Kidney epithelial cell (primary cell): ENCODE measurements around the gene OTULIN. TPM values are rescaled to one million over a fixed set of nuclear protein-coding genes. Genes with fewer than 3 reads are reported as not detected.

Experiments used
- DNase-seq: peaks from one replicate; pipeline ENCODE4 v3.0.0-alpha.2; 2010; ENCODE audit warnings: low read depth
- H3K27me3 ChIP-seq: 2 replicates; pipeline ENCODE4 v1.6.0; 2011; ENCODE audit warnings: low read length; ENCODE audit not compliant: control insufficient read depth, insufficient read depth
- H3K36me3 ChIP-seq: 2 replicates; pipeline ENCODE4 v1.5.1; 2011; ENCODE audit warnings: low read length; ENCODE audit not compliant: control insufficient read depth, insufficient read depth
- H3K4me3 ChIP-seq: 2 replicates; pipeline ENCODE4 v1.5.1; 2011; ENCODE audit warnings: low read depth, mild to moderate bottlenecking, control low read depth, low read length
- total RNA-seq: library from RNA; depleted of rRNA; stranded (reverse); fragments of >200 nt; gene quantifications from 2 replicates; pipeline ENCODE4 v1.2.3, GENCODE V29; 2015
- TF ChIP-seq, protein P1 (sequence below): IDR thresholded peaks from 2 replicates; pipeline ENCODE4 v1.5.1; 2011; ENCODE audit warnings: mild to moderate bottlenecking, moderate library complexity, low read length, control low read depth, inconsistent platforms; ENCODE audit not compliant: insufficient read depth, poor library complexity, severe bottlenecking

Gene OTULIN
- total RNA-seq, 1 donor from 2014 or later: 12.0 TPM

GRCh38 chr5:14693070-14693469 is 28.6 kb downstream of the OTULIN start:
- Histone ChIP-seq H3K4me3 (no peak overlapping the region), H3K27me3 (no peaks in the 10 kb centered on the region), H3K36me3 (peaks cover 1% of the 10 kb centered on the region)
- TF ChIP-seq, protein P1, sequence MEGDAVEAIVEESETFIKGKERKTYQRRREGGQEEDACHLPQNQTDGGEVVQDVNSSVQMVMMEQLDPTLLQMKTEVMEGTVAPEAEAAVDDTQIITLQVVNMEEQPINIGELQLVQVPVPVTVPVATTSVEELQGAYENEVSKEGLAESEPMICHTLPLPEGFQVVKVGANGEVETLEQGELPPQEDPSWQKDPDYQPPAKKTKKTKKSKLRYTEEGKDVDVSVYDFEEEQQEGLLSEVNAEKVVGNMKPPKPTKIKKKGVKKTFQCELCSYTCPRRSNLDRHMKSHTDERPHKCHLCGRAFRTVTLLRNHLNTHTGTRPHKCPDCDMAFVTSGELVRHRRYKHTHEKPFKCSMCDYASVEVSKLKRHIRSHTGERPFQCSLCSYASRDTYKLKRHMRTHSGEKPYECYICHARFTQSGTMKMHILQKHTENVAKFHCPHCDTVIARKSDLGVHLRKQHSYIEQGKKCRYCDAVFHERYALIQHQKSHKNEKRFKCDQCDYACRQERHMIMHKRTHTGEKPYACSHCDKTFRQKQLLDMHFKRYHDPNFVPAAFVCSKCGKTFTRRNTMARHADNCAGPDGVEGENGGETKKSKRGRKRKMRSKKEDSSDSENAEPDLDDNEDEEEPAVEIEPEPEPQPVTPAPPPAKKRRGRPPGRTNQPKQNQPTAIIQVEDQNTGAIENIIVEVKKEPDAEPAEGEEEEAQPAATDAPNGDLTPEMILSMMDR: no peak
- DNase-seq: no peak

DNA sequence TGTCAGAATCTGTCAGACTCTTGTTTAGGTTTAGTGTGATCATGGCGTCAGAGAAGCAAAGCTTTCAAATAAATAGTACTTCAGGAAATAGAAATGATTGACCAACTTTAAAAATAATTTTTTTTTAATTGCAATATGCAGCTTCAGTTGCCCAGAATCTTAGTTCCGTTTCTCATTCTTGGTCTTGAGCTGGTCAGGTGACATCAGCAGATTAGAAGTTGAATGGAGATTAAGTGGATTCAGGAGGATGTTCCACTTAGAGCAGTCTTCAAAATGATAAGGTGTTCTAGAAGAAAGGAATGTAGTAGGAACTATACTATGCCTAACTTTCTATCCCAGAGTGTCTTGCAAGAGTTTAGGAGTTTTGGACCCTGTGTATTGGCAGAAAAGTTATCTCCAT is 30.6 kb downstream of the OTULIN start:
- TF ChIP-seq, protein P1: no peak
- DNase-seq: no peak
- Histone ChIP-seq H3K27me3 (no peaks in the 10 kb centered on the region), H3K4me3 (no peak overlapping the region), H3K36me3 (peaks cover 2% of the 10 kb centered on the region)

GRCh38 chr5:14696057-14696456 is 31.5 kb downstream of the OTULIN start:
- Histone ChIP-seq H3K4me3 (no peak overlapping the region), H3K36me3 (peaks cover 2% of the 10 kb centered on the region), H3K27me3 (no peaks in the 10 kb centered on the region)
- TF ChIP-seq, protein P1: no peak
- no peak for DNase-seq

DNA sequence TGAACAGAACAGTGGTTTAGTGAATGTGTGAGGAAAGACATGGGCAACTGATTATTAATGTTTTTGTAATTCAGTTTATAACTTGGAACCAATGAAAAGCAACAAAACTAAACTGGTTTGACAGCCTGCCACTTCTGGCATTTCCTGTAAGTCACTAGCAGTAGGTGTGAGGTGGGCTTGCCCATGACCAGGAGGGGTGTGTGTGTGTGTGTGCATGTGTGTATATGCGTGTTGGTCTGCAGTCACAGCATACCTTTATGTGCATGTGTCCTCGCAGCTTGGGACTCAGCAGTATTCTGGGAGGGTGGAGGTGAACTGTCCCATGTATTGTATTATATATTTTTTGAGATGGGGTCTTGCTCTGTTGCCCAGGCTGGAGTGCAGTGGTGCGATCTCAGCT is 32.3 kb downstream of the OTULIN start:
- no peak for DNase-seq
- peaks cover 2% of the 10 kb centered on the region for H3K36me3 ChIP-seq
- TF ChIP-seq, protein P1: no peak
- H3K27me3 ChIP-seq: no peaks in the 10 kb centered on the region
- H3K4me3 ChIP-seq: no peak overlapping the region

DNA sequence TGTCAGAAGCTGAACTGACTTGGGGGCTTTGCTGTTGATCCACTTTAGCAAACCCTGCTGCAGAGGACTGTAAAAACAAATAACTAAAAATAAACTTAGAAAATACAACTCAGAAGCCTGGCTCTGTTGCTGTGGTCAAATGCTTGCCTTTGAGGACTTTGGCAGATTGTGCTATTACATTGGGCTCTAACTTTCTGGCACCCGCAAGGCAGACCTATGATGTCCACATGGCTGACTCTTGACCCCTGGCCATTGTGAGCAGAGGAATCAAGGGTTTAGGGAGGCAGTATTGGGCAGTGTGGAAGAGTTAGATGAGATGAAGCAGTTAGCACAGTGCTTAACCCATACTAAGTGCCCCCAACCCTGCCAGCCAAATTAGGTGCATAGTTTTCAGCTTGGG is 34.0 kb downstream of the OTULIN start:
- no peaks in the 10 kb centered on the region for H3K27me3 ChIP-seq
- TF ChIP-seq, protein P1: no peak
- no peak for DNase-seq
- peaks cover 2% of the 10 kb centered on the region for H3K36me3 ChIP-seq
- H3K4me3 ChIP-seq: no peak overlapping the region

DNA sequence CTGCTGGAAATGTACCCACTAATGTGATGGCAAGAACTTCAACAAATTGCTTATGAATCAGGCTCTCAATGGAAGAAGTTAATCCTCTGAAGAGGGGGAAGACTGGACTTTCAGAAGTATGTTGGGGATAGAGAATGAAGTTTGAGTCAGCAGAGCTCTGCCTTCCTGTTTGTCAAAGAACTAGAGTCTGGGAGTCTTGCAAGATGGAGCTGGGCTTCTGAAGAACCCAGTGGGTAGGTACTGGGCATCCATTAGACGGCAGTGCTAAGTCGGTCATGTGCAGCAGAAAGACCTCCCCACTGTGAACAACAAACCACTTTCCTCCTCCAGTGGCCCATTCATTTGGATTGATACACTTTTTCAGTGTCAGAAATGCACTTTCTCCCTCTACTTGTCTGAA is 34.6 kb downstream of the OTULIN start:
- TF ChIP-seq, protein P1: no peak
- Histone ChIP-seq H3K4me3 (no peak overlapping the region), H3K36me3 (peaks cover 2% of the 10 kb centered on the region), H3K27me3 (no peaks in the 10 kb centered on the region)
- DNase-seq: no peak
